HepG2 (cell line): ENCODE measurements around the gene TECTA. TPM values are rescaled to one million over a fixed set of nuclear protein-coding genes. Genes with fewer than 3 reads are reported as not detected.

Experiments used
- ATAC-seq: fragments of 200-7000 bp; cut with Tn5 transposase; 3 replicates; pipeline ENCODE4 v1.9.1; 2020; ENCODE audit warnings: mild to moderate bottlenecking, moderate library complexity
- BruUV-seq: library from RNA; stranded (reverse); fragments of 400-500 nt; replicated peaks from 2 replicates; lab custom pipeline; 2021; lab: Mats Ljungman, UMichigan
- CTCF ChIA-PET: fragments of 300-600 bp; formaldehyde crosslinking; extraction: SDS; loops from one replicate; lab custom pipeline; 2021; ENCODE audit warnings: low total read pairs, inconsistent platforms, low intra/inter-chr PET ratio; lab: Yijun Ruan, JAX
- POLR2A ChIA-PET: fragments of 350-600 bp; sonication (Branson Sonifier 250); formaldehyde crosslinking; loops from one replicate; lab custom pipeline; 2020; ENCODE audit warnings: antibody characterized with exemption, inconsistent platforms; lab: Yijun Ruan, JAX
- DNase-seq: peaks from one replicate; pipeline ENCODE4 v3.0.0-alpha.2; 2015; ENCODE audit warnings: low spot score
- FAIRE-seq: peaks from 3 replicates; lab custom pipeline; 2011; peaks lifted over from hg19 to GRCh38; lab: Jason Lieb, UNC
- H2AFZ ChIP-seq: one replicate; pipeline ENCODE4 v1.6.1; 2011; ENCODE audit warnings: low read length, inconsistent platforms
- H3K27ac ChIP-seq: fragments of 300-600 bp; 3 replicates; pipeline ENCODE4 v1.8.0; 2011; ENCODE audit warnings: mixed run types, mild to moderate bottlenecking, mixed read lengths, low read length, inconsistent platforms; ENCODE audit not compliant: insufficient read depth; ENCODE audit errors: extremely low read length
- H3K27me3 ChIP-seq, 2 experiments: fragments of 200-600 bp in 1 of 2; 2 replicates in 1 of 2; 3 replicates in 1 of 2; pipeline versions ENCODE4 v1.6.0 to v1.8.0; 2011; ENCODE audit warnings: low read length in 2 of 2, mild to moderate bottlenecking in 2 of 2, moderate library complexity in 2 of 2, inconsistent platforms in 1 of 2; ENCODE audit not compliant: insufficient read depth in 2 of 2, control insufficient read depth in 1 of 2
- H3K36me3 ChIP-seq, 2 experiments: fragments of 200-600 bp in 1 of 2; replicated peaks in 1 of 2; 2 replicates in 1 of 2; 3 replicates in 1 of 2; pipeline versions ENCODE4 v1.5.1 to v1.8.0; 2011; ENCODE audit warnings: low read length in 2 of 2, inconsistent platforms in 1 of 2; ENCODE audit not compliant: insufficient read depth in 2 of 2, control insufficient read depth in 1 of 2
- H3K4me1 ChIP-seq: 2 replicates; pipeline ENCODE4 v1.5.1; 2012; ENCODE audit warnings: low read length, inconsistent platforms; ENCODE audit not compliant: insufficient read depth
- H3K4me2 ChIP-seq: 2 replicates; pipeline ENCODE4 v1.6.0; 2011; ENCODE audit warnings: low read depth, low read length, inconsistent platforms
- H3K4me3 ChIP-seq, 3 experiments: fragments of 200-600 bp in 1 of 3; sonication (generic), shearing (Covaris generic) in 1 of 3; replicated peaks in 1 of 3; 2 replicates each; pipeline ENCODE4 v1.5.1; 2011 to 2016; ENCODE audit warnings: low read length in 3 of 3, inconsistent platforms in 2 of 3, low read depth in 2 of 3, mild to moderate bottlenecking in 2 of 3, control low read depth in 1 of 3, mixed read lengths in 1 of 3; ENCODE audit not compliant: insufficient read depth in 1 of 3
- H3K79me2 ChIP-seq: one replicate; pipeline ENCODE4 v1.6.1; 2011; ENCODE audit warnings: low read length, inconsistent platforms; ENCODE audit not compliant: insufficient read depth
- H3K9ac ChIP-seq: 2 replicates; pipeline ENCODE4 v1.6.0; 2011; ENCODE audit warnings: mild to moderate bottlenecking, low read depth, low read length, inconsistent platforms; ENCODE audit not compliant: insufficient read depth
- H3K9me3 ChIP-seq: 2 replicates; pipeline ENCODE4 v1.5.1; 2012; ENCODE audit warnings: mild to moderate bottlenecking, low read length
- H4K20me1 ChIP-seq: 2 replicates; pipeline ENCODE4 v1.6.0; 2011; ENCODE audit warnings: inconsistent platforms, mild to moderate bottlenecking, low read length, moderate library complexity; ENCODE audit not compliant: insufficient read depth
- FOSL1 ChIP-seq: sonication (generic); formaldehyde crosslinking; IDR thresholded peaks from 2 replicates; pipeline ENCODE4 v1.9.0; 2021; ENCODE audit warnings: missing genetic modification reagents, borderline replicate concordance
- MEIS1 ChIP-seq: sonication (generic); formaldehyde crosslinking; IDR thresholded peaks from 2 replicates; pipeline ENCODE4 v1.9.0; 2021; ENCODE audit warnings: mild to moderate bottlenecking, missing genetic modification reagents, moderate library complexity, borderline replicate concordance
- MNT ChIP-seq: fragments of 450-650 bp; IDR thresholded peaks from 2 replicates; pipeline ENCODE4 v1.6.1; 2016
- SRF ChIP-seq: IDR thresholded peaks from 2 replicates; pipeline ENCODE4 v1.6.1; 2011; ENCODE audit warnings: mild to moderate bottlenecking, low read depth, low read length, moderate library complexity
- ZNF510 ChIP-seq: sonication (generic); formaldehyde crosslinking; IDR thresholded peaks from 2 replicates; pipeline ENCODE4 v1.4.0; 2020; ENCODE audit warnings: low read depth, mild to moderate bottlenecking, missing genetic modification reagents
- ZNF614 ChIP-seq: IDR thresholded peaks from 2 replicates; pipeline ENCODE4 v1.6.1; 2018; ENCODE audit warnings: missing biosample characterization, missing genetic modification reagents, inconsistent platforms, borderline replicate concordance
- ZNF775 ChIP-seq: sonication (generic); formaldehyde crosslinking; IDR thresholded peaks from 2 replicates; pipeline ENCODE4 v1.4.0; 2020; ENCODE audit warnings: missing genetic modification reagents, mild to moderate bottlenecking, moderate library complexity, borderline replicate concordance
- WGBS: methylation state at CpG from one replicate; pipeline ENCODE4 v1.1.6; 2017; ENCODE audit warnings: low lambda C conversion rate; 5-methylcytosine and 5-hydroxymethylcytosine counted together
- in situ Hi-C: cut with HindIII; loops from 2 replicates; pipeline ENCODE4 v1.10.0; 2017; ENCODE audit warnings: low pct_unique_long_range_greater_than_20kb; ENCODE audit not compliant: extremely low pct_ligation_motif_present
- intact Hi-C: fragments of 100-400 bp; cut with micrococcal nuclease; formaldehyde crosslinking; loops from one replicate; pipeline ENCODE4 v1.10.0; 2022; ENCODE audit not compliant: unreplicated experiment
- polyA plus RNA-seq, 8 experiments: library from polyadenylated mRNA; depleted of rRNA in 3 of 8; stranded (reverse) in 7 of 8; unstranded in 1 of 8; fragments of >200 nt; fragmentation: Illumina TruSeq in 4 of 8; extraction: Trizol in 4 of 8; gene quantifications; 2 replicates each; pipeline versions ENCODE4 v1.2.1 to v1.2.3, GENCODE V29; 2011 to 2016; ENCODE audit warnings: low read depth in 4 of 8, missing spikeins in 1 of 8, mixed read lengths in 1 of 8; ENCODE audit not compliant: insufficient read depth in 1 of 8
- total RNA-seq, 5 experiments: library from RNA; depleted of rRNA; stranded (reverse); fragments of >200 nt; fragmentation: Illumina TruSeq; extraction: Trizol; gene quantifications; 2 replicates each; pipeline ENCODE4 v1.2.3, GENCODE V29; 2016; ENCODE audit warnings: low read depth in 1 of 5
- TF ChIP-seq, protein P1 (sequence below): IDR thresholded peaks from 2 replicates; pipeline ENCODE4 v1.6.1; 2016; ENCODE audit warnings: mild to moderate bottlenecking
- TF ChIP-seq, protein P2 (sequence below): sonication (generic); formaldehyde crosslinking; IDR thresholded peaks from 2 replicates; pipeline ENCODE4 v1.4.0; 2020; ENCODE audit warnings: missing genetic modification reagents
- TF ChIP-seq, protein P3 (sequence below): sonication (generic); formaldehyde crosslinking; IDR thresholded peaks from 2 replicates; pipeline ENCODE4 v1.8.0; 2022; ENCODE audit warnings: mild to moderate bottlenecking, missing genetic modification reagents, borderline replicate concordance

TECTA gene
- total and polyA plus RNA-seq, 2 of the 13 experiments (the other 11 are each of a cell fraction or from before 2014, with no cell fraction given): 0.04 to 0.17 TPM

GRCh38 chr11:121140369-121140768 is 39.3 kb downstream of the TECTA start:
- POLR2A ChIA-PET: no interaction called here

More at GRCh38 chr11:121140369-121140768, 39.3 kb downstream of the TECTA start:
- H3K4me3 ChIP-seq: no peak overlapping the region
- ATAC-seq (no peak), DNase-seq (no peak), FAIRE-seq (no peak)
- intact Hi-C loops: no loop called here
- H3K4me2 ChIP-seq: no peak overlapping the region
- TF ChIP-seq ZNF775 (CRISPR knock-in tag): no peak
- TF ChIP-seq, protein P1, sequence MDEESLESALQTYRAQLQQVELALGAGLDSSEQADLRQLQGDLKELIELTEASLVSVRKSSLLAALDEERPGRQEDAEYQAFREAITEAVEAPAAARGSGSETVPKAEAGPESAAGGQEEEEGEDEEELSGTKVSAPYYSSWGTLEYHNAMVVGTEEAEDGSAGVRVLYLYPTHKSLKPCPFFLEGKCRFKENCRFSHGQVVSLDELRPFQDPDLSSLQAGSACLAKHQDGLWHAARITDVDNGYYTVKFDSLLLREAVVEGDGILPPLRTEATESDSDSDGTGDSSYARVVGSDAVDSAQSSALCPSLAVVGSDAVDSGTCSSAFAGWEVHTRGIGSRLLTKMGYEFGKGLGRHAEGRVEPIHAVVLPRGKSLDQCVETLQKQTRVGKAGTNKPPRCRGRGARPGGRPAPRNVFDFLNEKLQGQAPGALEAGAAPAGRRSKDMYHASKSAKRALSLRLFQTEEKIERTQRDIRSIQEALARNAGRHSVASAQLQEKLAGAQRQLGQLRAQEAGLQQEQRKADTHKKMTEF (CRISPR knock-in tag): no peak
- TF ChIP-seq ZNF510 (CRISPR knock-in tag): no peak
- TF ChIP-seq SRF: no peak
- TF ChIP-seq FOSL1 (CRISPR knock-in tag): no peak
- no peak for TF ChIP-seq MEIS1 (CRISPR knock-in tag)
- TF ChIP-seq MNT: no peak
- TF ChIP-seq, protein P2, sequence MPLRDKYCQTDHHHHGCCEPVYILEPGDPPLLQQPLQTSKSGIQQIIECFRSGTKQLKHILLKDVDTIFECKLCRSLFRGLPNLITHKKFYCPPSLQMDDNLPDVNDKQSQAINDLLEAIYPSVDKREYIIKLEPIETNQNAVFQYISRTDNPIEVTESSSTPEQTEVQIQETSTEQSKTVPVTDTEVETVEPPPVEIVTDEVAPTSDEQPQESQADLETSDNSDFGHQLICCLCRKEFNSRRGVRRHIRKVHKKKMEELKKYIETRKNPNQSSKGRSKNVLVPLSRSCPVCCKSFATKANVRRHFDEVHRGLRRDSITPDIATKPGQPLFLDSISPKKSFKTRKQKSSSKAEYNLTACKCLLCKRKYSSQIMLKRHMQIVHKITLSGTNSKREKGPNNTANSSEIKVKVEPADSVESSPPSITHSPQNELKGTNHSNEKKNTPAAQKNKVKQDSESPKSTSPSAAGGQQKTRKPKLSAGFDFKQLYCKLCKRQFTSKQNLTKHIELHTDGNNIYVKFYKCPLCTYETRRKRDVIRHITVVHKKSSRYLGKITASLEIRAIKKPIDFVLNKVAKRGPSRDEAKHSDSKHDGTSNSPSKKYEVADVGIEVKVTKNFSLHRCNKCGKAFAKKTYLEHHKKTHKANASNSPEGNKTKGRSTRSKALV: no peak
- TF ChIP-seq ZNF614 (CRISPR knock-in tag): no peak
- TF ChIP-seq, protein P3, sequence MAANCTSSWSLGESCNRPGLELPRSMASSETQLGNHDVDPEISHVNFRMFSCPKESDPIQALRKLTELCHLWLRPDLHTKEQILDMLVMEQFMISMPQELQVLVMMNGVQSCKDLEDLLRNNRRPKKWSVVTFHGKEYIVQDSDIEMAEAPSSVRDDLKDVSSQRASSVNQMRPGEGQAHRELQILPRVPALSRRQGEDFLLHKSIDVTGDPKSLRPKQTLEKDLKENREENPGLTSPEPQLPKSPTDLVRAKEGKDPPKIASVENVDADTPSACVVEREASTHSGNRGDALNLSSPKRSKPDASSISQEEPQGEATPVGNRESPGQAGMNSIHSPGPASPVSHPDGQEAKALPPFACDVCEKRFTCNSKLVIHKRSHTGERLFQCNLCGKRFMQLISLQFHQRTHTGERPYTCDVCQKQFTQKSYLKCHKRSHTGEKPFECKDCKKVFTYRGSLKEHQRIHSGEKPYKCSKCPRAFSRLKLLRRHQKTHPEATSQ (CRISPR knock-in tag): no peak
- H3K4me1 ChIP-seq: no peaks in the 10 kb centered on the region
- no peak overlapping the region for H2AFZ ChIP-seq
- in situ Hi-C loops: no loop called here
- H4K20me1 ChIP-seq: no peaks in the 10 kb centered on the region
- no peak overlapping the region for H3K27ac ChIP-seq
- H3K79me2 ChIP-seq: no peaks in the 10 kb centered on the region
- 4% methylated on average over 5 of the region's 8 CpGs for WGBS
- CTCF ChIA-PET: no interaction called here
- H3K36me3 ChIP-seq: no peaks in the 10 kb centered on the region
- H3K9me3 ChIP-seq: no peaks in the 10 kb centered on the region
- peaks cover 1 to 9% of the 10 kb centered on the region in 2 experiments; a peak in 2 of 5 replicates for H3K27me3 ChIP-seq
- H3K9ac ChIP-seq: no peak overlapping the region
- no TSS peak for BruUV-seq
